HG03064 (cell line): ENCODE data around the gene GRIK2.
"Not testable (repeated sequence)": the region's sequence is repeated elsewhere in the genome, so short reads cannot be mapped to it uniquely, and the experiment has no call there.

Source experiments
- ATAC-seq: cut with Tn5 transposase; IDR thresholded peaks from one replicate; pipeline ENCODE4 v1.9.1; 2021; ENCODE audit warnings: low read depth; ENCODE audit not compliant: unreplicated experiment

GRIK2 gene

DNA sequence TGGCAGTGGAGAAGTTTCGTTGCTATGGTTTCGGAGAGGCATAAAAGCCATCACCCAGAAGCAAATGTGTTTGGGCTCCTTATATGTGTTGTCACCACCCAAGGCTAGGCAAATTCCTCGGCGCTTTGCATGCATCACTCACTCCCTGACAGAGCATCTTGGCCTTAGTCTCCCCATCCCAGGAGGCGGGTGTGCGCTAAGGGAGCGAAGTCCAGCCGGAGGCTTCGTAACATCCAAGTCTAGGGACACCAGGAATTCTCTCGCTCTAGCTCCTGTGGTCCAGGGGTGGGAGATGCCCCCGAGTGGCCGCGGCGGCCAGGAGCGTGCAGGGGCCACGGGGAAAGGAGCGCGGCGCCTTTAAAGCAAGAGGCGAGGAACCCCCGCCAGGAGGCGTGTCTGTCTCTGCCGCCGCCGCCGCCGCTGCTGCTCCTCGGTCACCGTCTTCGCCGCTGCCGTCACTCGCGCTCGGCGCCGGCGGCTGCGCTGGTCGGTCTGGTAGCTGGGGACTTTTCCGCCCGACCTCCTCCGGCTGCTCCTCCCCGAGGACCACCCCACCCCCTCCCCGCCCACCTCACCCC lies at the start of gene GRIK2:
Gene GRIK2, plus strand, starts transcription at position 458 of the 578 bp plus-strand sequence.
- no peak for ATAC-seq

- ATAC-seq: no peak
Observed at GRCh38 chr6:101344885-101345284, 48.6 kb upstream of the GRIK2 start.

DNA sequence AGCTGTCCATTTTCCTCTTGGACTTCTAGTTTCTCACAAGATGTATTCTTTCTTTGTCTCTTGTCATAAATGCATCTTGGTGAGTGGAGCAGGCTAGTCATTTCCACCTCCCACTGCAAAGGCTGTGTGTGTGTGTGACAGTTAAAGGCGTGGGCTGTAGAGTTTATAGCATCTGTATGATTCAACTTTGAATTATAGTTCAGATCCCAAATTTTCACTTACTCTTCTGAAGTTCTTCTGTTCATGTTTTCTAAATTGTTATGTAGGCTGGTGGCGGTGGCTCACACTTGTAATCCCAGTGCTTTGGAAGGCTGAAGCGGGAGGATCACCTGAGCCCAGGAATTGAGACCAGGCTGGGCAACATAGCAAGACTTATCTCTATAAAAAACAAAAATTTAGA lies 44.7 kb upstream of the GRIK2 start:
- ATAC-seq: no peak

DNA sequence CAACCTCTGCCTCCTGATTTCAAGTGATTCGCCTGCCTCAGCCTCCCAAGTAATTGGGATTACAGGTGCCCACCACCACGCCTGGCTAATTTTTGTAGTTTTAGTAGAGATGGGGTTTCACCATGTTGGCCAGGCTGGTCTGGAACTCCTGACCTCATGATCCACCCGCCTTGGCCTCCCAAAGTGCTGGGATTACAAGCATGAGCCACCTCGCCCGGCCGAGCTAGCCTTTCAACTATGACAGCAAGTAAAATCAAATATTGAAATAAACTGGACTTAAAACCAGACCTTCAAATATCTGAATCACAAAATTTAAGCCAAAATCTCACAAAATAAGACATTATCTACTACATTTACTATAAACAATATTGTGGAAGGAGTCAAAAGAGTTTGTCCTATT lies 42.9 kb upstream of the GRIK2 start:
- ATAC-seq: not testable (repeated sequence)

DNA sequence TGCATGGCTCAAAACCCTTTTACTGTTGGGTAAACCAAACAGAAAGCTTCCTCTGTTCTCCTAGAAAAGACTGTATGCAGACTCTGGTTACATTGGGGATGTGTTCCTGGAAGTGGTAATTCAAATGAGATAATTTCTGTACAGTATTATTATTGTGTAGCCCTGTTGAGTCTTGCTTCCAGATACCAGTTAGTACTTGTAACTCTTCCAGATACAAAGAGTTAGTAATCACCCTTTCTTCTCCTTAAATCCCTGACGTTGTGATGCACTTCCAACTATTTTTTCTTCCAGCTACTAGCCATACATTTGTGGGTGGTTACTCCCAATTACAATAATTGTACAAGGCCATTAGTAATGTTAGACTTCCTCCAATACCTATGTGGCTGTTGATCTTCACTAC lies 42.3 kb upstream of the GRIK2 start:
- no peak for ATAC-seq

DNA sequence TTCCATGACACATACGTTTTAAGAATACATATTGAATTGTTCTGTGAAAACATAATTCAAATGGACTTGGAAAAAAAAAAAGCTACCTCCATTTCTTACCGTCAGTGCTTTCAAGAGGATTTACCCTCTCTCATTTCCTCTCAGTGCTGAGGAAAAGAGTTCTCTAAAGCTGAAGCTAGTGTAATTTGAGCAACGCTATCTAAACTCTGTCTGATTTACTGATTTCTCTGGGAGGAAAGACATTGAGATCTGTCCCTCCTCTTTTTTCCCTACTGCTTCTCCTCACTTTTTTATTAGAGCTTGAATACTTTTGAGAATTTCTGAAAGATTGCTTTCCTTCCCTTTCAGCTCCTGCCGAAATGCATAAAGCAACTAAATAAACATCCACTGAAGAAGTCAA lies 41.2 kb upstream of the GRIK2 start:
- ATAC-seq: no peak

- no peak for ATAC-seq
Observed at GRCh38 chr6:101365181-101365580, 28.3 kb upstream of the GRIK2 start.

DNA sequence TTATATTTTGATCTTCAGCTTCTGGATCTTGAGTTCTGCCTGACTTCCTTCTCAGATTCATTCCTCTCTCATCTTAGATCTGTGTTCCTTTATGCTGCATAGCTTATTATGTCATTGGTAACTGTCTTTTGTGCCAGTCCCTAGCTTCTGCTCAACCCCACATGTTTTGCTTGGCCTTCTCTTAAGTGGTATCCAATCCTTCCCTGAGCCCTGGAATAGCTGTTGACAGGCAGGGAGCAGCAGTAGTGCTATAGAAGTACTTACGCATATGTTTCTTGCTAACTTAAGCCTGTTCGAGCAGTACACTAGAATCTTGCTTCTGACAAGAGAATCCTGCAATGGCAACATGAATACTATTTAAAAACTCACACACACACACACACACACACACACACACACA lies 13.6 kb upstream of the GRIK2 start:
- ATAC-seq: no peak

DNA sequence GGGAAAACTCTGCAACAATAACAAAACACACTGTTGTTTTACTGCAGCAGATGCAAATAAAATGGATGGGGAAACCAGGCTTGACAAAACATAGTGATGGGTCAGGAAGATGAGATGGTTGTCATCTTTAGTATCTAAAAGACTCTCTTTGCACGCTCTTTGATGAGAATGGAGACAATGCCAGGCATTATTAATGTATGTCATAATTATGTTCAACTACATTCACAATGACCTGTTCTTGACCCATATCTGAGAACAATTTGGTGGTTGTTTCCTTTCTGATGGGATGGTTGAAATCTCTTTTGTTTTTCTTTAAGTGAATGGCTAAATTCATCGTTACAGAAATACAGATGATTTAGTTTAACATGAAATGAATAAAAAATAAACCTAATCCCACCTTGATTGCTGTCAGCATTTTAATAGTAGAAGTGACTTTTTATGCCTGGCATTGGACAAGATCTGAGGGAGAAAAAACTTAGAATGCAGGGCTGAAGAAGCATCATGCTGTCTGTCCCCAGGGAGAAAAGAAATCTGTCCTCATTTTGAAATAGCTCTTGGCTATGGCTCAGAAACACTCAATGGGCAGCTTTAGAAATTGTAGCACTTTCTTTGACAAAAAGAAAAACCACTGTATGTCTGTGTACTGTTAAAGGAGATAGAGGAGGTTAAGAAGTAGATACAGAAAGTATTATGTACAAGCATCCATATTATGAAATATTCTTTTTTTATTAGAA lies 12.4 kb upstream of the GRIK2 start:
- ATAC-seq: no peak

- ATAC-seq: not testable (repeated sequence)
Observed at GRCh38 chr6:101383747-101384146, 9.8 kb upstream of the GRIK2 start.

GRCh38 chr6:101386982-101387381 lies 6.5 kb upstream of the GRIK2 start:
- no peak for ATAC-seq

GRCh38 chr6:101391772-101392585 lies 1.5 kb upstream of the GRIK2 start:
- no peak for ATAC-seq

GRCh38 chr6:101392586-101393230 lies 800 bp upstream of the GRIK2 start:
- ATAC-seq: no peak

DNA sequence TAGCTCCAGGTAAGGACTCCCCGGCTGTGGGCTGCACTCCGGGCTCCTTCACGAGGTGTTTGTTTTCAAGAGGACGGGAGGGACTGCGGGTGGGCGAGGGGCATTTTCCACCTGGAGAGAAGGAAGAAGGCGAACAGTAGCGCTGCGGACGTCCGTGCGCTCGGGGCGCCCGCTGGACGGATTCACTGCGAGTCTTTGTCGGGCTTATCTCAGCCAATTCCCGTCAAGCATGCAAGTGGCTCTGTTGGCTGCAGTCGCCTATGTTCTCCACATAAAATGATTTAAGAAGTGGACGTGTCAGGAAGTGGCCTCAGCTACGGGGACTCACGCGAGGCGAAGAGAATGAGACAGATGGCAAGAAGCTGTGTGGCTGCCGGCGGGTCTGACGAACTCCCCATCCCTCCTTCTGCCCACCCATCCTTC lies 332 bp downstream of the GRIK2 start:
- no peak for ATAC-seq

GRCh38 chr6:101394936-101395335 lies 1.4 kb downstream of the GRIK2 start:
- no peak for ATAC-seq

DNA sequence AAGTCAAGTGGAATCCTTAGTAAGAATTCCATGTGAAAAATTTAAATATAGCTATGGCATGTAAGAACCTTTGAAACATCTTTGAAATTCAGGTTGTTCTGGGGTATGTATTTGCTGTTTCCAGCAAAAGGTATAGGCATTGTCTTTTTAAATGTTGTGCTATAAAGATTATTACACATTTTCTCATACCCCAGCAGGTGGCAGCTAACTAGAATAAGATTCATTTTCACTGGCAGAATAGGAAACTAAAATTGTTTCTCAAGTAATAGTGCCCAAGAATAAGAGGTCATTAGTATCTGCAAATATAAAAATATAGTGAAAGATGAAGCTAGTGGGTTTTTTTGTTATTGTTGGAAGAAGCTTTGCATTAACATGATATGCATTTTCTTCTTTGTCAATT lies 1.8 kb downstream of the GRIK2 start:
- ATAC-seq: no peak

GRCh38 chr6:101396548-101397173 lies 3.2 kb downstream of the GRIK2 start:
- ATAC-seq: no peak

GRCh38 chr6:101397199-101397598 lies 3.7 kb downstream of the GRIK2 start:
- no peak for ATAC-seq

- no peak for ATAC-seq
Observed at GRCh38 chr6:101398716-101399615, 5.5 kb downstream of the GRIK2 start.
